ENCODE results near the gene LYZ. TPM values are rescaled to one million over a fixed set of nuclear protein-coding genes. Genes with fewer than 3 reads are reported as not detected.

The LYZ gene
- total RNA-seq, 1 donor from 2014 or later, result 8.8 TPM

GRCh38 chr12:69401940-69402339 is 53.8 kb downstream of the LYZ start:
- H3K9me3 Mint-ChIP-seq (ENCODE audit: low read depth), result peaks cover 4% of the 10 kb centered on the region
- DNase-seq (ENCODE audit: low spot score, unreplicated experiment), result no peak
- peaks cover 13% of the 10 kb centered on the region for H3K36me3 Mint-ChIP-seq (ENCODE audit: insufficient read depth)
- no peak overlapping the region for H3K4me3 Mint-ChIP-seq (ENCODE audit: low read depth)
- H3K27ac Mint-ChIP-seq, result no peak overlapping the region
- TF ChIP-seq CTCF (IDR thresholded peaks at IDR 0.05; ENCODE audit: unreplicated experiment), result no peak
- H3K4me1 Mint-ChIP-seq (ENCODE audit: low read depth), result no peaks in the 10 kb centered on the region
- no peaks in the 10 kb centered on the region for H3K27me3 Mint-ChIP-seq

Other genes starting within 250 kb of the LYZ start
- gene CPSF6, start 108.8 kb upstream of the LYZ start, total RNA-seq, result 154 and 156 TPM in 2 replicates
- gene YEATS4, start 11.4 kb downstream of the LYZ start, total RNA-seq, result 31.3 and 32.7 TPM in 2 replicates
- gene FRS2, start 122.0 kb downstream of the LYZ start, total RNA-seq, result 42.3 and 42.6 TPM in 2 replicates
- gene CCT2, start 237.1 kb downstream of the LYZ start, total RNA-seq, result 254 and 266 TPM in 2 replicates